HG03565 (cell line): ENCODE measurements around the gene ADAMTSL2.

ENCODE experiments used
- ATAC-seq: cut with Tn5 transposase; IDR thresholded peaks from one replicate; pipeline ENCODE4 v1.9.1; 2021; ENCODE audit warnings: mild to moderate bottlenecking, moderate library complexity; ENCODE audit not compliant: unreplicated experiment

The ADAMTSL2 gene

GRCh38 chr9:133529874-133530273 is 4.6 kb upstream of the ADAMTSL2 start:
- ATAC-seq, result no peak

- ATAC-seq, result no peak
These were observed 3.2 kb upstream of the ADAMTSL2 start for GRCh38 chr9:133531293-133531692.

- no peak for ATAC-seq
These were observed 1.4 kb upstream of the ADAMTSL2 start for GRCh38 chr9:133532937-133533668.

DNA sequence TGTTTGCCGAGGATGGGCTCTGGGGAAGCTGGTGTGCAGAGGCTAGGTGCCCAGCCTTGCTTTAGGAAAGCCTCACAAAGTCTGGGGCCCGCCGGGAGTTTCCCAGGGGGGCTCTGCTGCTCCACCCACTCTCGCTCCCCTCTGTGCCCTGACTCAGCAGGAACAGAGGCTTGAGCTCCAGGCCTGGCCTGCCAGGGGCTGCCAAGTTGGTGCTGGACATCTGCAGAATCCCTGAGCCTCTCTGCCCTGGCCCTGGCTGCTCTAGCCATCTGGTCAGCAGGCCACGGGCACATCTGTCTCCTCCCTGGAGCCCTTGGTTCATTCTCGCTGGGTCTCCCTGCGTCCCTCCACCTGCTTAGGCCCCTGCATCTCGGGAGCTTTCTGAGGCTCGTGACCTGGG is 647 bp upstream of the ADAMTSL2 start:
- ATAC-seq, result no peak

GRCh38 chr9:133535306-133535877 is 888 bp downstream of the ADAMTSL2 start:
- ATAC-seq, result no peak

DNA sequence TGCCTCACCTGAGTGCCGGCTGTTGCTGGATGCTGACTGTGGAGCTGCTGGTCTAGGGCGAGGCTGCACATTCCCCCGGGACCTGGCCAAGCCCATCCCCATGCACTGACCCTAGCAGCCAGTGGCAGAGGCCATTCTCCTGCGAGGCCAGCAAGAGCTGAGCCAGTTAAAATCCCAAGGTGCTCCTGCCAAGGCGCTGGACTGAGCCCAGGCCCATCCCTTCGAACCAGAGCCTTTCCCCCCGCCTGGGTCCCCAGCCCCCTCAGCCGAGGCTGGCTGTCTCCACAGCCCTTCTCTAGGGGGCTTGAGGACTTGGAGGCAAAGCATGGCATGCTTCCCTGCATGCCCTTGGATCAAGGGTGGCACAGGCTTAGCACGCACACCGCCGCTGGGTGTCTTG is 1.6 kb downstream of the ADAMTSL2 start:
- no peak for ATAC-seq

- no peak for ATAC-seq
These were observed 2.0 kb downstream of the ADAMTSL2 start for GRCh38 chr9:133536536-133536935.

- ATAC-seq, result no peak
These were observed 2.8 kb downstream of the ADAMTSL2 start for GRCh38 chr9:133537257-133537656.

DNA sequence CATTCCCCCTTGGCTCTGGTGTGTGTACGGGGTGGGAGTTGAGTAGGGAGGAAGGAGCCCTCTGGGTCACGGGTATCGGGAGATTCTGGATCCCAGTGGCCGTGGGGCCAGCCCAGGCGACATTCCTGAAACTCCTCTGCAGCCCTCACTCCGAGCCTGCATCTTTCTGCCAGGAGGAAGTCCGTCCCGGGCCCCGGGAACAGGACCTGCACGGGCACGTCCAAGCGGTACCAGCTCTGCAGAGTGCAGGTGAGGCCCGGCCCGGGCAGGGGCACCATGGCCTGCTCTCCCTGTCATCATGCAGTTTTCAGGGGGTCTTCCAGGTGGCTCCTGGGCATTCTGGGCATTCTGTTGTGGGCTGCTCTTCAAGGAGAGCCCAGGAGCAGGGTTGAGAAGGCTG is 3.7 kb downstream of the ADAMTSL2 start:
- no peak for ATAC-seq

- ATAC-seq, result no peak
These were observed 4.6 kb downstream of the ADAMTSL2 start for GRCh38 chr9:133538851-133539833.

DNA sequence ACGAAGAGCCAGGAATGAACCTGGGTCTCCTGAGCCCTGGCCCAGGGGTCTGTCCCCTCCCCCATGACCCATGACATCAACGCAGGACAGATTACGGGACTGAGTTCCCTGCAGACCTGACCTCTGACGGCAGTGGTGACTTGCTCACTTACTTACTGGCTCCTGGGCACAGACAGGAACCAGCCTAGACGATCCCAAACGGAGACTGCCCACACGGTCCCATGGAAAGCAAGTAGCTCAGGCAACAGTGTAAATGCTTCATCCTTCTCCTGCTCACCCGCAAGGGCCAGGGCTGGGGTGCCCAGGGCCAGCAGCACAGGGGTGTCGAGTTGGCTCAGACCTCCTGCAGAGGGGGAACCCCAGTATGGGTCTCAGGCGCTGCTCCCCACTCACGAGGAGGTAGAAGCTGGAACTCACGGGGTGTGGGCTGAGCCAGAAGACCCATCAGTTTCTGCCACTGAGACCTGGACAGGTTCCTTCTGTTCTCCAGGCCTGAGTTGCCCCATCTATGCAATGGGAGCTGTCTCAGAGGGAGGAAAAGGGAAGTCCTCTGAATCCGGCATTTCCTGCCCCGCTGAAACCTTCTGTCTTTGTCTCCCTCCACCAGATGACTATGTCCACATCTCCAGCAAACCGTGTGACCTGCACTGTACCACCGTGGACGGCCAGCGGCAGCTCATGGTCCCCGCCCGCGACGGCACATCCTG is 5.6 kb downstream of the ADAMTSL2 start:
- no peak for ATAC-seq

GRCh38 chr9:133540698-133541025 is 6.2 kb downstream of the ADAMTSL2 start:
- ATAC-seq, result no peak

DNA sequence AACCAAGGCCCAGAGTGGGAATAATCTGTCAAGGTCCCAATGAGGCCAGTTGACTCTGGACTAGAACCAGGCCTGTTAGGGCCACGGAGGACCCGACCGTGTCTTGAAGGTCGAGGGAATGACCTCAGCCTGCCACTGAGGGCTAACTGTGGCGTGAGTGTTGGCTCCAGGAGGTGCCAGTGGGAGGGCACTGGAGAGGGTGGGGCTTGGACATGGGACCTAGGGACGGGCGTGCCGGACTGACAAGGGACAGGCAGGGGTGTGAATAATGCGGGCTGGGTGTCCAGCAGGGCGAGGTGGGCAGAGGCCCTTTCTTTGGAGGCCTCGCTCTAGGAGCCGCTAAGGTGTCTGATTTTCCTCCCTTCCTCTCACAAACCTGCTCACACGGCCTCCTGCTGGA is 7.5 kb downstream of the ADAMTSL2 start:
- no peak for ATAC-seq

DNA sequence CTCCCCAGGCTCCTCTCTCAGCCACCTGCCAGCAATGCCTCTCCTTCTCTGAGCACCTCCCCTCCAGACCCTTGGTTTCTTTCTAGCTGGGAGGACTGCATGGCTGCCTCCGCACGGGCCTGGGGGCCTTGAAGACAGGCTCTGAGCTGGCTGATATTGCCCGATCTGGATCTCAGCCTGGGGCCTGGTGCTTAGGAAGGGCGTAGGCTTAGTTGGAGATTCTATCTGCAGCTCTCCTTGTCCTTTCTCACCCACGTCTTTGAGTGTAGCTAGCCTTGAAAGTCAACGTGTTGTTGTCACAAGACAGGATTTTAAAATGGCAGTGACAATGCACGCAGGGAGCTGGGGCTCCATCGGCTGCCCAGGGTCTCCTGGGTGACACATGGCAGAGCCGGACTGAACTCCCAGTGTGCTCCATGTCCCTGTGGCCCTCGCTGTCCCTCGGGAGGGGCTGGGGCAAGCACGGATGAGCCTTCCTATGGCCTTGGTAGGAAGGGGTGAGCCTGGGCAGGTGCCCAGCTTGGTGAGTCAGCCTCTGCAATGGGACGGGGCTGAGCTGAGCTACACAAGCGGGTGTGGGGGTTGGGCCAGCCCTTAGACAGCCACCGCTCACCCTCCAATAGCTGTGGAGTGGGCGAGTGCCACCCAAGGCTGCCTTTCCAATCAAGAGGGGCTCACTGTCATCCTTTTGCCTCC is 9.4 kb downstream of the ADAMTSL2 start:
- no peak for ATAC-seq

- no peak for ATAC-seq
These were observed 11.2 kb downstream of the ADAMTSL2 start for GRCh38 chr9:133545494-133546286.

DNA sequence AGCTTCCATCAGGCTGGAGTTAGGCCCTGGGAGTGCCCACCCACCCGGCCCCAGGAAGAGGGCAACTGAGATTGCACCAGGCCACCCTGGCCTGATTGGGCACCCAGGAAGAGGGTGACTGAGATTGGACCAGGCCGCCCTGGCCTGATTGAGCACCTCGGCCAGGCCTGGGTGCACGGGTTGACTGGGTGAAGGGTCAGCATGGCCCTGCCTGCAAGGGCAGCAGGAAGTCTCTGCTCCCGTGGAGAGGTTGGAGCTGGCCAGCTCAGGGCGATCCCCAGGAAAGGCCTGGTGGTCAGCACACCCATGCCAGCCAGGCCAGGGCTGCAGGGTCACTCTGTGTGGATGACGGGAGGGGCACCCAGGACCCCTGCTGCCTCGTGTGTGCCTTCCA is 11.8 kb downstream of the ADAMTSL2 start:
- no peak for ATAC-seq

GRCh38 chr9:133547116-133547515 is 12.6 kb downstream of the ADAMTSL2 start:
- ATAC-seq, result no peak

GRCh38 chr9:133551446-133551845 is 16.9 kb downstream of the ADAMTSL2 start:
- no peak for ATAC-seq

DNA sequence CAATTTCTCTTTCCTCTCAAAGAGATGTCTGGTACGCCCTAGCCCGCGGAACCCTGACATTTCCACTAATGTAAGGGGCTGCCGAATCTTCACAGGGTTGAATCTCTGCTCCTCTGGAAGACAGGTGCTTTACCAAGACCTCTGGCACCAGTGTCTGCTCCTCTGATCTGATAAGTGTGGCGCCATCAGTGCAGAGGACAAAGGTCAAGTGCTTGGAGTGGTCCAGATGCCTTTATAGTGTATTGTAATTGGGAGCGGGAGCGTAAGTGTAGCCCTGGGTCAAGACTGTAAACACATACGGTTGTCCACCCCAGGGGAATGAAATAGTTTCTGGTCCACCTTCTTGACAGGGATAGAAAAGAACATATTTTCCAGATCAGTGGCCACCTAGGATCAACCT is 17.7 kb downstream of the ADAMTSL2 start:
- no peak for ATAC-seq

GRCh38 chr9:133553123-133553522 is 18.6 kb downstream of the ADAMTSL2 start:
- ATAC-seq, result no peak
